Prostate gland (tissue), 2 donors: ENCODE measurements around the gene SEPTIN7.

Experiments used
- CTCF ChIP-seq, 4 experiments: fragments of 200-600 bp in 2 of 4; fragments of 450-650 bp in 2 of 4; sonication (generic) in 2 of 4; IDR thresholded peaks; 1 replicate in 3 of 4; 2 replicates in 1 of 4; pipeline ENCODE4 v1.5.1; 2016 to 2019; ENCODE audit warnings: antibody characterized with exemption in 4 of 4, mild to moderate bottlenecking in 2 of 4, moderate library complexity in 2 of 4
- POLR2A ChIP-seq: fragments of 450-650 bp; IDR thresholded peaks from one replicate; pipeline ENCODE4 v1.6.1; 2016; ENCODE audit warnings: antibody characterized with exemption, mild to moderate bottlenecking

DNA sequence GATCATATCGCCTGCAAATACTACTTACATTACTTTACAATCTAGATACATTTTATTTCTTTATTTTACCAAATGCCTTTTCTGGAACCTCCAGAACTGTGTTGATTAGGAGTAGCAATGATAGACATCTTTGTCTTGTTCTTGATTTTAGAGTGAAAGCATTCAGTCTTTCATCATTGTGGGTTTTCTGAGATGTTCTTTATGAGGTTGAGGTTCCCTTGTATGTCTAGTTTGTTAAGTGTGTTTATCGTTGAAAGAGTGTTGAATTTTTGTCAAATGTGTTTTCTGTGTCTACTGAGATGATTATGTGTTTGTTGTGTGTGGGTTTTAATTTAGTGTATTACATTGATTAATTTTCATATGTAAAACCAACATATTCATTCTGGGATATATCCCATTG is 17.1 kb downstream of the SEPTIN7 start:
- TF ChIP-seq CTCF (IDR thresholded peaks at IDR 0.05): no peak
- TF ChIP-seq POLR2A: no peak
